Activated CD4-positive, alpha-beta memory T cell treated with anti-CD3 and anti-CD28 coated beads for 36 hours (primary cell): Measurements from ENCODE around the gene BMERB1. TPM values are rescaled to one million over a fixed set of nuclear protein-coding genes. Genes with fewer than 3 reads are reported as not detected.

Experiments used
- CTCF ChIA-PET: fragments of 350-600 bp; sonication (Branson Sonifier 250); formaldehyde crosslinking; loops from one replicate; lab custom pipeline; 2021; ENCODE audit warnings: antibody characterized with exemption, inconsistent platforms; lab: Charles Lee
- POLR2A ChIA-PET: fragments of 350-600 bp; sonication (Branson Sonifier 250); formaldehyde crosslinking; loops from one replicate; lab custom pipeline; 2021; ENCODE audit warnings: antibody characterized with exemption; lab: Charles Lee
- DNase-seq: peaks from one replicate; pipeline ENCODE4 v3.0.0-alpha.2; 2020
- H3K27ac Mint-ChIP-seq: one replicate; pipeline ENCODE4 v1.8.0; 2021; ENCODE audit warnings: mixed read lengths
- H3K27me3 Mint-ChIP-seq: one replicate; pipeline ENCODE4 v1.8.0; 2021; ENCODE audit warnings: mixed read lengths
- H3K36me3 Mint-ChIP-seq: one replicate; pipeline ENCODE4 v1.8.0; 2021; ENCODE audit warnings: mixed read lengths
- H3K4me1 Mint-ChIP-seq: one replicate; pipeline ENCODE4 v1.8.0; 2021; ENCODE audit warnings: low read depth, mixed read lengths
- H3K4me3 Mint-ChIP-seq: one replicate; pipeline ENCODE4 v1.8.0; 2021; ENCODE audit warnings: mild to moderate bottlenecking, mixed read lengths
- H3K9me3 Mint-ChIP-seq: one replicate; pipeline ENCODE4 v1.8.0; 2021; ENCODE audit warnings: mixed read lengths
- intact Hi-C: fragments of 100-400 bp; cut with micrococcal nuclease; formaldehyde crosslinking; loops from one replicate; pipeline ENCODE4 v1.15.1; 2023
- total RNA-seq, 2 experiments: library from RNA; stranded (reverse); gene quantifications; one replicate each; pipeline ENCODE4 v1.2.3, GENCODE V29; 2021

BMERB1 gene
- total RNA-seq, 2 experiments from 2014 or later = 7.1 to 7.7 TPM

DNA sequence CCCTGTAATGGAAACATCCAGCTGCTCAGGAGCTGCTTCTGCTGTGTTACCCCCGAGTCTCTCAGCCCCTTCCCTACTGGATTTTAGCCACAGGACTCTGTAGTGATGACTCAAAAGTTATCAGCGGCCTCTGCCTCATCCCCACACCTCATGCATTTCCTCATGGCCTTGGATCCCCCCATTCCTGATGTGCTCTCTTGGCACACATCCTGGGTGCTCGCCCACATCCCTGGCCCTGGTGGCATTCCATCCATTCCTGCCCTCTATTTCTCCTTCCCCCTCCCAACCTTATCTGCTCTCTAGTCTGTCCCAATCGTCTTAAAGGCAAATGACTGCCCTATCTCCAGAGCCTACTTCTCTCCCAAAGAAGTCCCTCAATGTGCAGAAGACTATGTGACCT lies 184.0 kb downstream of the BMERB1 start:
- ChIA-PET CTCF (no interaction called here), POLR2A (no interaction called here)
- Mint-ChIP-seq H3K4me3 (no peak overlapping the region), H3K9me3 (no peaks in the 10 kb centered on the region), H3K27me3 (no peaks in the 10 kb centered on the region), H3K27ac (peak overlapping the region; percentile 7), H3K4me1 (no peaks in the 10 kb centered on the region), H3K36me3 (peaks cover 43% of the 10 kb centered on the region)
- no peak for DNase-seq
- intact Hi-C loops = no loop called here

DNA sequence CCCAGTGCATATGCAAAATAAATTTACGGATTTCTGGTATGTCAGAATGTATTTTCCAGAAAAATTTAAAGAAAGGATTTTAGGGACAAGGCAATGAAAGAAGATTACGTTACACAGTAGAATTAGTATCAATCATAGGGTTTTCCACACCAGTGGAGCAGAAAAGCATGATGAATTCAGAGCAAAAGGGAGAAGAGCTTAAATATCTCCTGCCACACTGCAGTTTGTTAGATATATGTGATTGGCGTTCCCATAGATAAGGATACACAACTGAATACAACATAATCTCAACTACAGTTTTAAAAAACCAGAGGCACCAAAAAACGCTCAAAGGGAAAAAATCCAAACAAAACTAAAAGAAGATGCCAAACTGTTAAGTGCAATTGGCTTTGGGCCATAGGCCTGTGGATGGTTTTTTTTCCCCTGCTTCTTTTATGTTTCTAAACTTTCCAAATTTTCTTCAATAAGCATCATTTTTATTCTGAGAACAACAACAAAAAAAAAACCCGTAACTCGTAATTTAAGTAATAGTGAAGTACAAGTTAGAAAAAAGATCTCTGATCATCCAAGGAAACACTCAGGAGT lies 186.3 kb downstream of the BMERB1 start:
- H3K9me3 Mint-ChIP-seq = no peaks in the 10 kb centered on the region
- H3K36me3 Mint-ChIP-seq = peaks cover 50% of the 10 kb centered on the region
- intact Hi-C loops = no loop called here
- no peak overlapping the region for H3K4me3 Mint-ChIP-seq
- no peaks in the 10 kb centered on the region for H3K27me3 Mint-ChIP-seq
- peaks cover 5% of the 10 kb centered on the region for H3K4me1 Mint-ChIP-seq
- no peak for DNase-seq
- POLR2A ChIA-PET = no interaction called here
- CTCF ChIA-PET = no interaction called here
- no peak overlapping the region for H3K27ac Mint-ChIP-seq

DNA sequence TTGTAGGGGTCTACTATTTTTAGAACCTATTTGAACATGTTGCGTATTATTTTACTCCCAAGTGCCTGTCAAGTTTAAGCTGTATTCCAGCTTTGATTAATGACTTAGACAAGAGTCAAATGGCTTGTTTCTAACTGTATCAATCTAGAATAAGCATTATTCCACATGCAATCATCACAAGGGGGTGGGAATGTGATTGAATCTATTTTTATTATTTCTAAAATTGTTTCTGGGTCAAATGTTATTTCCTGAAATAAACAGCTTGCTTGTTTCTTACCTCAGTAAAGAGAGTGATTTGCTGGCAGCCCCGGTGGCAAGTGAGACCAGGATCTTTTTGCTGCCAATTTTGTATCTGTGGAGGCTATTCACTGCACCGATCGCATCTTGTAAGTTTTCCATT lies 187.1 kb downstream of the BMERB1 start:
- H3K27ac Mint-ChIP-seq = no peak overlapping the region
- no peak overlapping the region for H3K4me3 Mint-ChIP-seq
- peaks cover 5% of the 10 kb centered on the region for H3K4me1 Mint-ChIP-seq
- intact Hi-C loops = no loop called here
- ChIA-PET CTCF (no interaction called here), POLR2A (no interaction called here)
- DNase-seq = no peak
- H3K27me3 Mint-ChIP-seq = no peaks in the 10 kb centered on the region
- H3K9me3 Mint-ChIP-seq = no peaks in the 10 kb centered on the region
- H3K36me3 Mint-ChIP-seq = peaks cover 47% of the 10 kb centered on the region

DNA sequence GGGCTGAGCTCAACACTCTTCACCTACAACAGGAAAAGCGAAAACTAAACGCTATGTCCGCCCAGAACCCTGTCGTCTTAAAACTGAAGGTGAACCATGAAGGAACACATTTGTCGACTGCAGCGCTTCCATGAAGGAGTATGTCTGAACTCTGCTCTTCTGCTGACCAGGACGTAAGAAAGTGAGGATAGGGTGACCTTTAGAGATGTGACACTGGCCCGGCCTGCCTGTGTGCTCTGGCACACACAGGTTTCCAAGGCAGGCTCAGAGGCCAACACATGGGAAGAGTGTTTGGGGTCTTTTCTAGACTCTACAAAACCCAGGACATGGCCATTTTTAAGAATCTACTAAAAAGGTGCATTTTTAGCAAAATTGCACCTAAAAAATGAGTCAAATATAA lies 187.5 kb downstream of the BMERB1 start:
- no peak for DNase-seq
- Mint-ChIP-seq H3K27ac (no peak overlapping the region), H3K27me3 (no peaks in the 10 kb centered on the region), H3K9me3 (no peaks in the 10 kb centered on the region), H3K4me1 (peaks cover 5% of the 10 kb centered on the region), H3K4me3 (no peak overlapping the region), H3K36me3 (peaks cover 44% of the 10 kb centered on the region)
- intact Hi-C loops = no loop called here
- ChIA-PET CTCF (no interaction called here), POLR2A (no interaction called here)

DNA sequence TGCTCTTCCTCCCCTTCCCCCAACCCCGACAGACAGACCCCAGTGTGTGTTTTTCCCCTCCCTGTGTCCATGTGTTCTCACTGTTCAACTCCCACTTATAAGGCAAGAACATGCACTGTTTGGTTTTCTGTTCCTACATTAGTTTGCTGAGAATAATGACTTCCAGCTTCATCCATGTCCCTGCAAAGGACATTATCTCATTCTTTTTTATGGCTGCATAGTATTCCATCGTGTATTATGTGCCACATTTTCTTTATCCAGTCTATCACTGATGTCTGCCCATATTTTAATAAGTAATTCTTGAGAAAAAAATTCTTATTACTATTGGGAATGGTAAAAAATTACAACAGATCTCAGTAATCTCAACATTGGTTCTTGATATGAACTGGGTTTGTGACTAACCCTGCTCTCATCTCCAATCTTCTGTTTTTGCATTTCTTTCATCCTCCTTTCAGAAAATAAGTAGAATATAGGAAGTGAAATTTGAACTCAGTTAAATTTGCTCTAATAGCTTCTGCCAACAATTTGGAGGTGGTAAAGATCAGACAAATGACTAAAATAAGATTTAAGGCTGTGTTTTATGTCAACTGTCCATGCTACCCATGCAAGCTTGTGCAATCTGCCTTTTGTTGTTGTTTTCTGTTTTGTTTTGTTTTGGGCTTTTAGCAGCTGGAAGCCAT lies 197.5 kb downstream of the BMERB1 start:
- no peak overlapping the region for H3K4me3 Mint-ChIP-seq
- DNase-seq = no peak
- CTCF ChIA-PET = interaction anchor here (1.0 kb wide), 1 partner anchor 11 kb away, joined by 5 read pairs; the partner anchor contains the start of gene MARF1
- no peaks in the 10 kb centered on the region for H3K27me3 Mint-ChIP-seq
- POLR2A ChIA-PET = no interaction called here
- H3K9me3 Mint-ChIP-seq = no peaks in the 10 kb centered on the region
- intact Hi-C loops = no loop called here
- peaks cover 60% of the 10 kb centered on the region for H3K36me3 Mint-ChIP-seq
- H3K27ac Mint-ChIP-seq = no peak overlapping the region
- H3K4me1 Mint-ChIP-seq = peaks cover 38% of the 10 kb centered on the region

DNA sequence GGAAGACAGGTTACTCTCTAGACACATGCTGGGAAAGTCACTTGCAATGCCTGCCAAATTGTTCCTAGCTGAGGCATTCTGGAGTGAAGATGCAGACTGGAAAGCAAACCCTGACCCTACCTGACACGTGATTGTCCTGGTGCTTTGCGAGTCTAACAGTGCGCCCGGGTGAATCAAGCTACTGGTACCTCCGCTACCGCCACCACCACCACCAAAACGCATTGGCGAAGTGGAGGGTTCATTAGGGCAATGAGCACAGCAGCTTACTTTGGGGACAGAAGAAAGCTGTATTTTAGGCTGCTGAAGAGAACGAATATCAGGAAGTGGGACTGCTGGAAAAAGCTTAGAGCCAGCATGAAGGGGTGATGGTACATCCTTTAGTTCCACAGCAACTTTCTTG lies 201.5 kb downstream of the BMERB1 start:
- H3K27me3 Mint-ChIP-seq = no peaks in the 10 kb centered on the region
- intact Hi-C loops = loop anchor here (1.0 to 5.0 kb wide), 2 partner anchors 46 to 66 kb away; no protein-coding TSS in a partner anchor
- peaks cover 75% of the 10 kb centered on the region for H3K4me1 Mint-ChIP-seq
- H3K9me3 Mint-ChIP-seq = no peaks in the 10 kb centered on the region
- no peak for DNase-seq
- H3K36me3 Mint-ChIP-seq = peaks cover 73% of the 10 kb centered on the region
- ChIA-PET CTCF (interaction anchor here (1.1 kb wide), 1 partner anchor 208 kb away, joined by 4 read pairs; no protein-coding TSS in a partner anchor), POLR2A (interaction anchor here (0.9 kb wide), 1 partner anchor 542 kb away, joined by 3 read pairs; the partner anchor contains the start of gene RRN3)
- H3K4me3 Mint-ChIP-seq = no peak overlapping the region
- peak overlapping the region; percentile 94 for H3K27ac Mint-ChIP-seq

DNA sequence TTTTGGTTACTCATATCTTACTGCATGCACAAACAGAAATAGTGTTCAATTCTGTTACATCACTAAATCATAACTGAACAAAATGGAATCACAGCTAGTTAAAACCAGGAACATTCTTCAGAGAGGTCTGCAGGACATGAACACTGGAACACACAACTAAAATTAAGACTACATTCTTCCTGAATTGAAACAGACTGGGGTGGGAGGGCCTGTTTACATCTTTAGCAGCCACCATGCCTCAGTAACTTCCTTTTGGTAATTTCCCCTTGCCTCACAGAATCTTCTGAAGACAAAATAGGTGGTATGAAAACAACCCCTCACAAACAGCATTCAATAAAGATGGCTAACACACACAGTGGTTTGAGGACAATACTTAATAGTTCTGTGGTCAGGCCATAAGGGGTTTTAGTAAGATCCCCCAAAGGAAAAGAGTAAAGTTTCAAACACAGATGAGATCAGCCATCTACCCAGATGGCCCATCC lies 202.0 kb downstream of the BMERB1 start:
- POLR2A ChIA-PET = interaction anchor here (0.9 kb wide), 1 partner anchor 543 kb away, joined by 3 read pairs; the partner anchor contains the start of gene RRN3

More for the DNA sequence above, 202.0 kb downstream of the BMERB1 start:
- intact Hi-C loops = loop anchor here (1.0 to 5.0 kb wide), 2 partner anchors 46 to 66 kb away; no protein-coding TSS in a partner anchor
- H3K27me3 Mint-ChIP-seq = no peaks in the 10 kb centered on the region
- H3K9me3 Mint-ChIP-seq = no peaks in the 10 kb centered on the region
- H3K36me3 Mint-ChIP-seq = peaks cover 71% of the 10 kb centered on the region
- peak; percentile 15 for DNase-seq
- peak overlapping the region; percentile 30 for H3K4me3 Mint-ChIP-seq
- peaks cover 80% of the 10 kb centered on the region for H3K4me1 Mint-ChIP-seq
- CTCF ChIA-PET = no interaction called here
- H3K27ac Mint-ChIP-seq = peak overlapping the region; percentile 94

Other genes starting within 250 kb of the BMERB1 start
- gene NPIPA5, start 56.3 kb upstream of the BMERB1 start, total RNA-seq = 10 to 100 TPM; 11.5 to 14.9 TPM
- not detected for gene MPV17L, start 38.8 kb upstream of the BMERB1 start, total RNA-seq
- 10 to 100 TPM; 61.9 to 62.6 TPM for gene MARF1, start 208.6 kb downstream of the BMERB1 start, total RNA-seq
- 100 to 1,000 TPM; 117 to 119 TPM for gene NDE1, start 215.7 kb downstream of the BMERB1 start, total RNA-seq